Measurements from ENCODE around the gene TLDC2. TPM values are rescaled to one million over a fixed set of nuclear protein-coding genes. Genes with fewer than 3 reads are reported as not detected.

Gene TLDC2
- total RNA-seq, 1 donor from 2014 or later = 0.25 TPM

DNA sequence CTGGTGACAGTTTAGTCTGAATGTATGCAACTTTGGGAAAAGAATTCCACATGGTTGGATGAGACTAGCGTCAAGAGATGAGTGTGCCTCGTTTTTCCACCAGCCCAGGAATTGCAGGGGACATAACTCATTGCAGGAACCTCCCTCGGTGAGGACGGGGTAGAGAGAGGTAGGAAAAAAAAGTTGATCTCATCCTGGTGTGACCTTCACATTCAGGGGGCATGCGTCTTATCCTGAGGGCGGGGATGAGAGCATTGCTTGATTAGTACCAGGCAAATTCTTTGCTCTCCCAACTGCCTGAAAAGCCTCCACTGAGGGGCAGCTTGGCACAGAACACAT lies 11.8 kb downstream of the TLDC2 start:
- Histone ChIP-seq H3K27me3 (ENCODE audit: control insufficient read depth, insufficient read depth, low read length) (no peaks in the 10 kb centered on the region), H3K4me3 (ENCODE audit: low read depth, low read length) (no peak overlapping the region), H3K36me3 (ENCODE audit: control insufficient read depth, insufficient read depth, low read length) (no peaks in the 10 kb centered on the region)
- no peak for DNase-seq (ENCODE audit: low read depth)
- TF ChIP-seq, protein P1, sequence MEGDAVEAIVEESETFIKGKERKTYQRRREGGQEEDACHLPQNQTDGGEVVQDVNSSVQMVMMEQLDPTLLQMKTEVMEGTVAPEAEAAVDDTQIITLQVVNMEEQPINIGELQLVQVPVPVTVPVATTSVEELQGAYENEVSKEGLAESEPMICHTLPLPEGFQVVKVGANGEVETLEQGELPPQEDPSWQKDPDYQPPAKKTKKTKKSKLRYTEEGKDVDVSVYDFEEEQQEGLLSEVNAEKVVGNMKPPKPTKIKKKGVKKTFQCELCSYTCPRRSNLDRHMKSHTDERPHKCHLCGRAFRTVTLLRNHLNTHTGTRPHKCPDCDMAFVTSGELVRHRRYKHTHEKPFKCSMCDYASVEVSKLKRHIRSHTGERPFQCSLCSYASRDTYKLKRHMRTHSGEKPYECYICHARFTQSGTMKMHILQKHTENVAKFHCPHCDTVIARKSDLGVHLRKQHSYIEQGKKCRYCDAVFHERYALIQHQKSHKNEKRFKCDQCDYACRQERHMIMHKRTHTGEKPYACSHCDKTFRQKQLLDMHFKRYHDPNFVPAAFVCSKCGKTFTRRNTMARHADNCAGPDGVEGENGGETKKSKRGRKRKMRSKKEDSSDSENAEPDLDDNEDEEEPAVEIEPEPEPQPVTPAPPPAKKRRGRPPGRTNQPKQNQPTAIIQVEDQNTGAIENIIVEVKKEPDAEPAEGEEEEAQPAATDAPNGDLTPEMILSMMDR (IDR thresholded peaks at IDR 0.05; ENCODE audit: insufficient read depth, low read length, poor library complexity, severe bottlenecking) = no peak

DNA sequence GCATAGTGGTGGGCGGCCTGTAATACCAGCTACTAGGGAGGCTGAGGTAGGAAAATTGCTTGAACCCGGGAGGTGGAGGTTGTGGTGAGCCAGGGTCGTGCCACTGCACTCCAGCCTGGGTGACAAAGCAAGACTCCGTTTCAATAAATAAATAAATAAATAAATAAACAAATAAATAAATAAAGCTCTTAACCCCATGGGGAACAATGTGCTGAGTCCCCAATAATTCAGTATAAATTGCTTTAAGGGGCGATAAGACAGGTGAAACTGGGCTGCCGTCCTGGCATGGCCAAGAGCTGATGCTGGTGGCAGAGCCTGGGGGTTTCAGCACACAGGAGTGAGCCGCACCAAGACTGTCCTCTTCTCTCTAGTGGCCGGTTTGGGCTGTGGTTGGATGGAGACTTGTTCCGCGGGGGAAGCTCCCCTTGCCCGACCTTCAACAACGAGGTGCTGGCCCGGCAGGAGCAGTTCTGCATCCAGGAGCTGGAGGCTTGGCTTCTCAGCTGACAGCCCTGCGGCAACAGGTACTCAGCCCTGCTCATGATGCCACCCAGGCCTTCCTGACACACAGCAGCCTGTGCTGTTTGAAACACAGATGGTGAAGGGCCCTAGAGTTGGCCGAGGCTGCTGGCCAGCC lies 13.1 kb downstream of the TLDC2 start:
- Histone ChIP-seq H3K27me3 (ENCODE audit: control insufficient read depth, insufficient read depth, low read length) (no peaks in the 10 kb centered on the region), H3K36me3 (ENCODE audit: control insufficient read depth, insufficient read depth, low read length) (no peaks in the 10 kb centered on the region), H3K4me3 (ENCODE audit: low read depth, low read length) (no peak overlapping the region)
- DNase-seq (ENCODE audit: low read depth) = no peak
- TF ChIP-seq, protein P1 (IDR thresholded peaks at IDR 0.05; ENCODE audit: insufficient read depth, low read length, poor library complexity, severe bottlenecking) = no peak

- TF ChIP-seq, protein P1 (IDR thresholded peaks at IDR 0.05; ENCODE audit: insufficient read depth, low read length, poor library complexity, severe bottlenecking) = no peak
- no peaks in the 10 kb centered on the region for H3K27me3 ChIP-seq (ENCODE audit: control insufficient read depth, insufficient read depth, low read length)
Observed at GRCh38 chr20:36890586-36890985, 14.6 kb downstream of the TLDC2 start.

DNA sequence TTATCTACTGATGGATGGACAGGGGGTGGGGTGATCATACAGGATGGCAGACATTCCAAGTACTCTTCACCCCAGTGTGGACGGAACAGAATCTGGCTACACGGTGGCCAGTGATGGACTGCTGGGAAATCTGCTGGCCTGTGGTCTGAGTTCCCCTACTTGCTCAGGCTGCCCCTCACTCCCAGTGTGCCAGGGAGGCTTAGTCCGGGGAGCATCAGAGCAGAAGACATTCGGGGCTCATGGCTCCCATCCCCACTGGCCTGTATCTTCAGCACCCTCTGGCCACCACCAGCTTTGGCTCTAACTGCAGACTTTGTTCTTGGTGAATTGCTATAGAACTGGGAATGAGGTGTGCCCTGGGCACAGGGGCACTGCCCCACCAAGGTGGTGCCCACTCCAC lies 15.3 kb downstream of the TLDC2 start:
- no peak for DNase-seq (ENCODE audit: low read depth)
- Histone ChIP-seq H3K27me3 (ENCODE audit: control insufficient read depth, insufficient read depth, low read length) (no peaks in the 10 kb centered on the region), H3K4me3 (ENCODE audit: low read depth, low read length) (no peak overlapping the region), H3K36me3 (ENCODE audit: control insufficient read depth, insufficient read depth, low read length) (no peaks in the 10 kb centered on the region)
- TF ChIP-seq, protein P1 (IDR thresholded peaks at IDR 0.05; ENCODE audit: insufficient read depth, low read length, poor library complexity, severe bottlenecking) = no peak

More at GRCh38 chr20:36890586-36890985, 14.6 kb downstream of the TLDC2 start:
- no peaks in the 10 kb centered on the region for H3K36me3 ChIP-seq (ENCODE audit: control insufficient read depth, insufficient read depth, low read length)
- no peak overlapping the region for H3K4me3 ChIP-seq (ENCODE audit: low read depth, low read length)
- no peak for DNase-seq (ENCODE audit: low read depth)

DNA sequence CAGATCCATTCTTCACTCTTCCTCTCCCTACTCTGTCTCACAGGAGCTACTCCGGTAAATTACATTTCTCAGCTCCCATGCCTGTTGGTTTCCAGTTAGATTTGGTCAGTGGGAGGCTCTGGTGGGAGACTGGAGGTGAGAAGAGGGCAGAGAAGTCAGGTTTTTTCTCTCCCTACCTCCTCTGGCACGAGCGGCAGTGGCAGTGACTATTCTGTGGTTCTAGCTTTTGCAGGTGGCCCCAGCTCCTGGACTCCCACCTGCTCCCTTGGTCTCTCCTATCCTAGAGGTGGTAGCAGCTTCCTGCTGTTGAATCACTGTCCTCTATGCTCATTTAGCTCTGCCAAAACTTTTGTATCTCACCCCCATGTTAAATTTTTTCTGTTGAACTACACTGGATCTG lies 17.9 kb downstream of the TLDC2 start:
- H3K27me3 ChIP-seq (ENCODE audit: control insufficient read depth, insufficient read depth, low read length) = no peaks in the 10 kb centered on the region
- no peak overlapping the region for H3K4me3 ChIP-seq (ENCODE audit: low read depth, low read length)
- DNase-seq (ENCODE audit: low read depth) = no peak
- H3K36me3 ChIP-seq (ENCODE audit: control insufficient read depth, insufficient read depth, low read length) = no peaks in the 10 kb centered on the region
- TF ChIP-seq, protein P1 (IDR thresholded peaks at IDR 0.05; ENCODE audit: insufficient read depth, low read length, poor library complexity, severe bottlenecking) = no peak

- Histone ChIP-seq H3K27me3 (ENCODE audit: control insufficient read depth, insufficient read depth, low read length) (no peaks in the 10 kb centered on the region), H3K36me3 (ENCODE audit: control insufficient read depth, insufficient read depth, low read length) (no peaks in the 10 kb centered on the region), H3K4me3 (ENCODE audit: low read depth, low read length) (no peak overlapping the region)
- TF ChIP-seq, protein P1 (IDR thresholded peaks at IDR 0.05; ENCODE audit: insufficient read depth, low read length, poor library complexity, severe bottlenecking) = no peak
- no peak for DNase-seq (ENCODE audit: low read depth)
Observed at GRCh38 chr20:36895036-36895435, 19.1 kb downstream of the TLDC2 start.

Measured in kidney epithelial cell (primary cell).